ENCODE data around the gene SYNE2. TPM values are rescaled to one million over a fixed set of nuclear protein-coding genes. Genes with fewer than 3 reads are reported as not detected.

The SYNE2 gene
- total RNA-seq, 4 donors from 2014 or later, result 92.4 to 165 (median 98.3) TPM

DNA sequence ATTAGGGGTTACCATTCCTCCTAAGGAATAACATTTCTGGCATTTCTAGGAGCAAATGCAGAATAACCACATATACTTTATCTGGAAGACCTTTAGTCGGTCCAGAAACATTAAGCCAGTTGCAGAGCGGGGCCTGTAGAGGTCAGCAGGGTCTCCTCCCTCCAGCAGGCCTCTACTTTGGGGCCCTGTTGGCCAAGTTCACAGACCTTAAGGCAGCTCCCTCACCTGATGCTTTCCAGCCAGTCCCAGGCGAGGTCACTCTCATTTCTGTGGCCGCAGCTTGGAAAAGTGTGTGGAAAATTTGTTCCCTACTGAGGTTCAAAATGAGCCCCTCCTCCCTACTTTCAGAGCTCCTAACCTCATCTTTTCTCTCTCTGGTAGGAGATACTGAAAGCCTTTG lies 367.3 kb downstream of the SYNE2 start:
- WGBS, result 80% methylated on average over 4 of the region's 4 CpGs
- H3K36me3 ChIP-seq, result peaks cover 75 to 100% (median 85%) of the 10 kb centered on the region in 4 donors
- no peak for TF ChIP-seq EP300 (IDR thresholded peaks at IDR 0.05)
- TF ChIP-seq POLR2AphosphoS5 (IDR thresholded peaks at IDR 0.05), result no peak
- no peak for TF ChIP-seq POLR2A (IDR thresholded peaks at IDR 0.05; ENCODE audit: low read depth)
- TF ChIP-seq, protein P1, sequence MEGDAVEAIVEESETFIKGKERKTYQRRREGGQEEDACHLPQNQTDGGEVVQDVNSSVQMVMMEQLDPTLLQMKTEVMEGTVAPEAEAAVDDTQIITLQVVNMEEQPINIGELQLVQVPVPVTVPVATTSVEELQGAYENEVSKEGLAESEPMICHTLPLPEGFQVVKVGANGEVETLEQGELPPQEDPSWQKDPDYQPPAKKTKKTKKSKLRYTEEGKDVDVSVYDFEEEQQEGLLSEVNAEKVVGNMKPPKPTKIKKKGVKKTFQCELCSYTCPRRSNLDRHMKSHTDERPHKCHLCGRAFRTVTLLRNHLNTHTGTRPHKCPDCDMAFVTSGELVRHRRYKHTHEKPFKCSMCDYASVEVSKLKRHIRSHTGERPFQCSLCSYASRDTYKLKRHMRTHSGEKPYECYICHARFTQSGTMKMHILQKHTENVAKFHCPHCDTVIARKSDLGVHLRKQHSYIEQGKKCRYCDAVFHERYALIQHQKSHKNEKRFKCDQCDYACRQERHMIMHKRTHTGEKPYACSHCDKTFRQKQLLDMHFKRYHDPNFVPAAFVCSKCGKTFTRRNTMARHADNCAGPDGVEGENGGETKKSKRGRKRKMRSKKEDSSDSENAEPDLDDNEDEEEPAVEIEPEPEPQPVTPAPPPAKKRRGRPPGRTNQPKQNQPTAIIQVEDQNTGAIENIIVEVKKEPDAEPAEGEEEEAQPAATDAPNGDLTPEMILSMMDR (IDR thresholded peaks at IDR 0.05), result no peak

DNA sequence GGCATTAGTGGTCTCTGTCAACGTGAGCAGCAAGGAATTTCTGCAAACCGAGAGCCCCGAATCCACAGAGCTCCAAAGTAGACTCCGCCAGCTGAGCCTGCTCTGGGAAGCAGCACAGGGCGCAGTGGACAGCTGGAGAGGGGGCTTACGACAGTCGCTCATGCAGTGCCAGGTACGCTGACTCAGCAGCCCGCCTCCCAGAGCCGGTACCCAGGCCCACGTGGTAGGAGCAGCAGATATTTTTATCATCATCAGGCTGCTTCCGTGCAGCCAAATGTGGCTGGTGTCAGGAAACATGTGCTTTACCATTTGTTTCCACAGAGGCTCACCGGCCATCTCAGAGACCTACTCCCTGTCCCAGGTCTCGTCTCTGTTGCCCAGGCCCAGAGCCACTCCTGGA lies 367.7 kb downstream of the SYNE2 start:
- H3K27ac ChIP-seq (replicated peaks in 1 of 4), result peak overlapping the region in 1 of 4 donors; percentile 15

More for the DNA sequence above, 367.3 kb downstream of the SYNE2 start:
- H3K4me3 ChIP-seq, result no peak overlapping the region
- H3K9me3 ChIP-seq, result no peaks in the 10 kb centered on the region
- H3K27ac ChIP-seq (replicated peaks in 1 of 4), result peak overlapping the region in 1 of 4 donors; percentile 15
- intact Hi-C loops (cut with DNase I), result no loop called here
- H3K27me3 ChIP-seq, result no peaks in the 10 kb centered on the region
- no peak for DNase-seq (ENCODE audit: extremely low spot score)
- peaks cover 0 to 13% (median 4%) of the 10 kb centered on the region in 4 donors for H3K4me1 ChIP-seq

GRCh38 chr14:64221391-64222003 lies 368.7 kb downstream of the SYNE2 start:
- DNase-seq (ENCODE audit: extremely low spot score), result no peak
- no peak overlapping the region for H3K4me3 ChIP-seq
- H3K4me1 ChIP-seq, result peaks cover 0 to 13% (median 4%) of the 10 kb centered on the region in 4 donors
- intact Hi-C loops (cut with DNase I), result no loop called here
- peaks cover 72 to 100% (median 83%) of the 10 kb centered on the region in 4 donors for H3K36me3 ChIP-seq
- H3K9me3 ChIP-seq, result no peaks in the 10 kb centered on the region
- WGBS, result 90% methylated on average over 8 of the region's 14 CpGs
- no peaks in the 10 kb centered on the region for H3K27me3 ChIP-seq
- H3K27ac ChIP-seq (replicated peaks in 1 of 4), result no peak overlapping the region
- TF ChIP-seq POLR2A (IDR thresholded peaks at IDR 0.05; ENCODE audit: low read depth) (no peak), POLR2AphosphoS5 (IDR thresholded peaks at IDR 0.05) (no peak), EP300 (IDR thresholded peaks at IDR 0.05) (no peak)
- TF ChIP-seq, protein P1 (IDR thresholded peaks at IDR 0.05), result no peak

More for the DNA sequence above, 367.7 kb downstream of the SYNE2 start:
- H3K4me1 ChIP-seq, result peaks cover 0 to 13% (median 4%) of the 10 kb centered on the region in 4 donors
- intact Hi-C loops (cut with DNase I), result no loop called here
- no peaks in the 10 kb centered on the region for H3K27me3 ChIP-seq
- no peaks in the 10 kb centered on the region for H3K9me3 ChIP-seq
- H3K36me3 ChIP-seq, result peaks cover 75 to 100% (median 85%) of the 10 kb centered on the region in 4 donors
- TF ChIP-seq EP300 (IDR thresholded peaks at IDR 0.05) (no peak), POLR2AphosphoS5 (IDR thresholded peaks at IDR 0.05) (no peak), POLR2A (IDR thresholded peaks at IDR 0.05; ENCODE audit: low read depth) (no peak)
- TF ChIP-seq, protein P1 (IDR thresholded peaks at IDR 0.05), result no peak
- WGBS, result 67% methylated on average over 8 of the region's 14 CpGs
- no peak overlapping the region for H3K4me3 ChIP-seq
- DNase-seq (ENCODE audit: extremely low spot score), result no peak

GRCh38 chr14:64225151-64225757 lies 372.4 kb downstream of the SYNE2 start:
- H3K4me1 ChIP-seq, result peaks cover 0 to 10% (median 4%) of the 10 kb centered on the region in 4 donors
- intact Hi-C loops (cut with DNase I), result no loop called here
- 86% methylated on average over 10 of the region's 10 CpGs for whole genome bisulfite sequencing
- DNase-seq (ENCODE audit: extremely low spot score), result no peak
- H3K27ac ChIP-seq (replicated peaks in 1 of 4), result no peak overlapping the region
- H3K27me3 ChIP-seq, result no peaks in the 10 kb centered on the region
- no peak overlapping the region for H3K4me3 ChIP-seq
- no peaks in the 10 kb centered on the region for H3K9me3 ChIP-seq
- peaks cover 56 to 97% (median 85%) of the 10 kb centered on the region in 4 donors for H3K36me3 ChIP-seq
- no peak for TF ChIP-seq POLR2AphosphoS5 (IDR thresholded peaks at IDR 0.05)
- no peak for TF ChIP-seq POLR2A (IDR thresholded peaks at IDR 0.05; ENCODE audit: low read depth)
- no peak for TF ChIP-seq EP300 (IDR thresholded peaks at IDR 0.05)
- TF ChIP-seq, protein P1 (IDR thresholded peaks at IDR 0.05), result no peak

Measured in esophagus muscularis mucosa (tissue), 4 donors.